ENCODE measurements around the gene ASH1L.
A peak's percentile ranks its signal among the peaks of the same experiment; 100 is the strongest.

ASH1L gene

GRCh38 chr1:155320661-155321617, 241.7 kb downstream of the ASH1L start, which contains the start of gene RUSC1:
TSS of gene RUSC1 (plus strand) at chr1:155320894. CDS start at chr1:155321774, 880 bp downstream.
- peaks cover 67% of the 10 kb centered on the region for H3K36me3 ChIP-seq (ENCODE audit: insufficient read depth, insufficient read length, low read length)
- H3K27me3 ChIP-seq (ENCODE audit: insufficient read depth, insufficient read length), result no peaks in the 10 kb centered on the region
- H3K9me3 ChIP-seq (ENCODE audit: insufficient read depth, low read length), result no peaks in the 10 kb centered on the region
- H3K4me3 ChIP-seq (ENCODE audit: insufficient read length, low read depth), result no peak within 1 kb of the TSS
- H3K9ac ChIP-seq (ENCODE audit: insufficient read length, low read depth), result peak within 1 kb of the TSS; percentile 64
- TF ChIP-seq SUZ12 (IDR thresholded peaks at IDR 0.05; ENCODE audit: extremely low read depth, insufficient read depth, insufficient read length), result no peak
- TF ChIP-seq YY1 (IDR thresholded peaks at IDR 0.05; ENCODE audit: insufficient read depth, insufficient read length), result no peak
- TF ChIP-seq ZNF274 (IDR thresholded peaks at IDR 0.05; ENCODE audit: low read depth, low read length), result no peak
- peaks cover 35% of the 10 kb centered on the region for H3K4me1 ChIP-seq (ENCODE audit: insufficient read depth, insufficient read length)
- DNase-seq (ENCODE audit: low read depth, low spot score), result no peak

- TF ChIP-seq SUZ12 (IDR thresholded peaks at IDR 0.05; ENCODE audit: extremely low read depth, insufficient read depth, insufficient read length) (no peak), ZNF274 (IDR thresholded peaks at IDR 0.05; ENCODE audit: low read depth, low read length) (no peak), YY1 (IDR thresholded peaks at IDR 0.05; ENCODE audit: insufficient read depth, insufficient read length) (no peak)
- H3K4me3 ChIP-seq (ENCODE audit: insufficient read length, low read depth), result no peak overlapping the region
- no peak for DNase-seq (ENCODE audit: low read depth, low spot score)
- peaks cover 28% of the 10 kb centered on the region for H3K4me1 ChIP-seq (ENCODE audit: insufficient read depth, insufficient read length)
- H3K9me3 ChIP-seq (ENCODE audit: insufficient read depth, low read length), result no peaks in the 10 kb centered on the region
- no peak overlapping the region for H3K9ac ChIP-seq (ENCODE audit: insufficient read length, low read depth)
- no peaks in the 10 kb centered on the region for H3K27me3 ChIP-seq (ENCODE audit: insufficient read depth, insufficient read length)
- H3K36me3 ChIP-seq (ENCODE audit: insufficient read depth, insufficient read length, low read length), result peaks cover 60% of the 10 kb centered on the region
These were observed 242.4 kb downstream of the ASH1L start for GRCh38 chr1:155320252-155320651.

- no peak overlapping the region for H3K9ac ChIP-seq (ENCODE audit: insufficient read length, low read depth)
- H3K9me3 ChIP-seq (ENCODE audit: insufficient read depth, low read length), result no peaks in the 10 kb centered on the region
- peaks cover 27% of the 10 kb centered on the region for H3K4me1 ChIP-seq (ENCODE audit: insufficient read depth, insufficient read length)
- no peaks in the 10 kb centered on the region for H3K27me3 ChIP-seq (ENCODE audit: insufficient read depth, insufficient read length)
- no peak overlapping the region for H3K4me3 ChIP-seq (ENCODE audit: insufficient read length, low read depth)
- peaks cover 64% of the 10 kb centered on the region for H3K36me3 ChIP-seq (ENCODE audit: insufficient read depth, insufficient read length, low read length)
- TF ChIP-seq YY1 (IDR thresholded peaks at IDR 0.05; ENCODE audit: insufficient read depth, insufficient read length) (no peak), SUZ12 (IDR thresholded peaks at IDR 0.05; ENCODE audit: extremely low read depth, insufficient read depth, insufficient read length) (no peak), ZNF274 (IDR thresholded peaks at IDR 0.05; ENCODE audit: low read depth, low read length) (no peak)
- no peak for DNase-seq (ENCODE audit: low read depth, low spot score)
These were observed 243.1 kb downstream of the ASH1L start for GRCh38 chr1:155319536-155319935.

- TF ChIP-seq ZNF274 (IDR thresholded peaks at IDR 0.05; ENCODE audit: low read depth, low read length), result no peak
- no peak for TF ChIP-seq SUZ12 (IDR thresholded peaks at IDR 0.05; ENCODE audit: extremely low read depth, insufficient read depth, insufficient read length)
- no peak for TF ChIP-seq YY1 (IDR thresholded peaks at IDR 0.05; ENCODE audit: insufficient read depth, insufficient read length)
- Histone ChIP-seq H3K9ac (ENCODE audit: insufficient read length, low read depth) (no peak overlapping the region), H3K27me3 (ENCODE audit: insufficient read depth, insufficient read length) (no peaks in the 10 kb centered on the region), H3K4me1 (ENCODE audit: insufficient read depth, insufficient read length) (peaks cover 27% of the 10 kb centered on the region), H3K4me3 (ENCODE audit: insufficient read length, low read depth) (no peak overlapping the region), H3K9me3 (ENCODE audit: insufficient read depth, low read length) (no peaks in the 10 kb centered on the region), H3K36me3 (ENCODE audit: insufficient read depth, insufficient read length, low read length) (peaks cover 78% of the 10 kb centered on the region)
- no peak for DNase-seq (ENCODE audit: low read depth, low spot score)
These were observed 244.5 kb downstream of the ASH1L start for GRCh38 chr1:155318082-155318481.

GRCh38 chr1:155316922-155317321, 245.7 kb downstream of the ASH1L start:
- Histone ChIP-seq H3K4me3 (ENCODE audit: insufficient read length, low read depth) (no peak overlapping the region), H3K27me3 (ENCODE audit: insufficient read depth, insufficient read length) (no peaks in the 10 kb centered on the region), H3K9ac (ENCODE audit: insufficient read length, low read depth) (no peak overlapping the region), H3K4me1 (ENCODE audit: insufficient read depth, insufficient read length) (peaks cover 22% of the 10 kb centered on the region), H3K9me3 (ENCODE audit: insufficient read depth, low read length) (no peaks in the 10 kb centered on the region), H3K36me3 (ENCODE audit: insufficient read depth, insufficient read length, low read length) (peaks cover 88% of the 10 kb centered on the region)
- no peak for DNase-seq (ENCODE audit: low read depth, low spot score)
- TF ChIP-seq SUZ12 (IDR thresholded peaks at IDR 0.05; ENCODE audit: extremely low read depth, insufficient read depth, insufficient read length) (no peak), ZNF274 (IDR thresholded peaks at IDR 0.05; ENCODE audit: low read depth, low read length) (no peak), YY1 (IDR thresholded peaks at IDR 0.05; ENCODE audit: insufficient read depth, insufficient read length) (no peak)

GRCh38 chr1:155313261-155313660, 249.3 kb downstream of the ASH1L start:
- H3K9ac ChIP-seq (ENCODE audit: insufficient read length, low read depth), result no peak overlapping the region
- H3K4me3 ChIP-seq (ENCODE audit: insufficient read length, low read depth), result no peak overlapping the region
- no peaks in the 10 kb centered on the region for H3K9me3 ChIP-seq (ENCODE audit: insufficient read depth, low read length)
- peaks cover 75% of the 10 kb centered on the region for H3K36me3 ChIP-seq (ENCODE audit: insufficient read depth, insufficient read length, low read length)
- TF ChIP-seq YY1 (IDR thresholded peaks at IDR 0.05; ENCODE audit: insufficient read depth, insufficient read length) (no peak), ZNF274 (IDR thresholded peaks at IDR 0.05; ENCODE audit: low read depth, low read length) (no peak), SUZ12 (IDR thresholded peaks at IDR 0.05; ENCODE audit: extremely low read depth, insufficient read depth, insufficient read length) (no peak)
- no peaks in the 10 kb centered on the region for H3K27me3 ChIP-seq (ENCODE audit: insufficient read depth, insufficient read length)
- H3K4me1 ChIP-seq (ENCODE audit: insufficient read depth, insufficient read length), result peaks cover 5% of the 10 kb centered on the region
- no peak for DNase-seq (ENCODE audit: low read depth, low spot score)

- peak overlapping the region; percentile 99 for H3K9ac ChIP-seq (ENCODE audit: insufficient read length, low read depth)
- H3K4me3 ChIP-seq (ENCODE audit: insufficient read length, low read depth), result peak overlapping the region; percentile 99
- no peaks in the 10 kb centered on the region for H3K27me3 ChIP-seq (ENCODE audit: insufficient read depth, insufficient read length)
- peaks cover 8% of the 10 kb centered on the region for H3K4me1 ChIP-seq (ENCODE audit: insufficient read depth, insufficient read length)
- peaks cover 48% of the 10 kb centered on the region for H3K36me3 ChIP-seq (ENCODE audit: insufficient read depth, insufficient read length, low read length)
- H3K9me3 ChIP-seq (ENCODE audit: insufficient read depth, low read length), result no peaks in the 10 kb centered on the region
- TF ChIP-seq YY1 (IDR thresholded peaks at IDR 0.05; ENCODE audit: insufficient read depth, insufficient read length) (no peak), ZNF274 (IDR thresholded peaks at IDR 0.05; ENCODE audit: low read depth, low read length) (no peak), SUZ12 (IDR thresholded peaks at IDR 0.05; ENCODE audit: extremely low read depth, insufficient read depth, insufficient read length) (no peak)
- no peak for DNase-seq (ENCODE audit: low read depth, low spot score)
These were observed 253.1 kb downstream of the ASH1L start for GRCh38 chr1:155309423-155310021.
